ENCODE measurements around the gene CCT3.

Gene CCT3

GRCh38 chr1:156266051-156266450 lies 72.0 kb downstream of the CCT3 start:
- TF ChIP-seq CTCF (IDR thresholded peaks at IDR 0.05), result no peak
- no peak overlapping the region for H3K27ac ChIP-seq
- no peak overlapping the region for H3K4me3 ChIP-seq
- DNase-seq (ENCODE audit: low spot score), result no peak

GRCh38 chr1:156263288-156263655 lies 74.8 kb downstream of the CCT3 start:
- H3K4me3 ChIP-seq, result no peak overlapping the region
- TF ChIP-seq CTCF (IDR thresholded peaks at IDR 0.05), result no peak
- no peak for DNase-seq (ENCODE audit: low spot score)
- H3K27ac ChIP-seq, result no peak overlapping the region

GRCh38 chr1:156262461-156263287 lies 75.4 kb downstream of the CCT3 start:
- no peak overlapping the region for H3K27ac ChIP-seq
- no peak for DNase-seq (ENCODE audit: low spot score)
- no peak overlapping the region for H3K4me3 ChIP-seq
- no peak for TF ChIP-seq CTCF (IDR thresholded peaks at IDR 0.05)

- TF ChIP-seq CTCF (IDR thresholded peaks at IDR 0.05), result no peak
- Histone ChIP-seq H3K27ac (no peak overlapping the region), H3K4me3 (no peak overlapping the region)
- no peak for DNase-seq (ENCODE audit: low spot score)
Measured at GRCh38 chr1:156260896-156261295, 77.2 kb downstream of the CCT3 start.

GRCh38 chr1:156259805-156260204 lies 78.3 kb downstream of the CCT3 start:
- no peak for DNase-seq (ENCODE audit: low spot score)
- TF ChIP-seq CTCF (IDR thresholded peaks at IDR 0.05), result no peak
- Histone ChIP-seq H3K27ac (no peak overlapping the region), H3K4me3 (no peak overlapping the region)

All from coronary artery (tissue), 2 donors.